Measurements from ENCODE around the gene OR5T1.

OR5T1 gene

DNA sequence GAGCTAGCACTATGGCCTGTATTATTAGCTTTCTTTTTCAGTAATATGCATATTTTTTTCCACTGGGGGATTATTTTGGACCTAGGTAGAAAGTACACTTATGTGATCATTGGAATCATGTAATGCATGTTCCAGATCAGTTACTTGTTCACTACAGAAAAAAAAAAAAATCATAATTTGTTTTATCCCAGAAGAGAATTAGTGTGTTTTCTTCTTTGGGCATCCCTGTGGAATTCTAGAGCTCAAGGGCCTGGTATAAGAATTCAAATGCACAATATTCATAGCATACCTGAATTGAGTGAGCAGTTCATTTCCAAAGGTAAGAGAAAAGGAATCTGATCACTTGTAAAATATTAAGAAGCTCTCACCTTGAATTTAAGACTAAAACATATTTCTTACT, at the start of gene OR5T1:
OR5T1 (plus strand) TSS at position 301 of the 400 bp plus-strand sequence. CDS start 1,485 bp downstream, outside the sequence.
- DNase-seq (ENCODE audit: low spot score), result no peak

GRCh38 chr11:56234155-56234554, 39.8 kb upstream of the OR5T1 start, which contains the start of gene OR5T2:
Gene OR5T2 (minus strand): TSS chr11:56234255. CDS start chr11:56233062, 1,193 bp downstream.
- no peak for DNase-seq (ENCODE audit: low spot score)

DNA sequence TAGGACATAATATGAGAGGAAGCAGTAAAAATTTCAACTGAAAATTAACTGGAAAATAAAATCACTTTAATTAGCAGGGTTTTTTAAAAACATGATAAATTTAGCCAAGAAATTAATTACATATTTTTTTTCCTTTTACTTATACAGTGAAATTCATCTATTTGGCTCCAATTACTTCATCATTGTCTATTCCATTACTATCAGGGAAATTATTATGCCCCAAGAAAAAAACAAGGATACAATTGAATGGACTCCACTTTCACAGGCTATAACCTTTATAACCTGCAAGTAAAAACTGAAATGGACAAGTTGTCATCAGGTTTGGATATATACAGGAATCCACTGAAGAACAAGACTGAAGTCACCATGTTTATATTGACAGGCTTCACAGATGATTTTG, 22.0 kb upstream of the OR5T1 start, which contains the start of gene OR5T3:
OR5T3 (plus strand) TSS at position 301 of the 400 bp plus-strand sequence; CDS start at position 301, 0 bp downstream.
- no peak for DNase-seq (ENCODE audit: low spot score)

DNA sequence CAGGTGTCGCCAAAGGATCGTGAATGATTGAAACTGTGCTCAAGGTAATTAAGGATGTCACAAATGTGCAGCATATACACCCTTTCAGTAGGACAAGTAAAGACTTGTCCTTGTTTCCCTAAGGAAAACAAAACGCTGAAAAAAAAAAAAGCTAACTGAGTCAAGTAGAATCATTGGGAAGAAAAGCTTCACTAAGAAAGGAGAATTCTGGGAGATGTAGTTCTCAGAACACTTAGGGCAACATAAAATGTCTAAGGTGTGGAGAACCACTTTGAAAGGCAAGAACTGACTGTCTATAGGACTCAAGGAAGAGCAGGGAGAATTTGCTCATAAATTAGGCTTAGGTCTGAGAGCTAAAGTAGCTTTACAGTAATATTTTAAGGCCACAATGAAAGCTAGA, 2.9 kb upstream of the OR5T1 start:
- no peak for DNase-seq (ENCODE audit: low spot score)

DNA sequence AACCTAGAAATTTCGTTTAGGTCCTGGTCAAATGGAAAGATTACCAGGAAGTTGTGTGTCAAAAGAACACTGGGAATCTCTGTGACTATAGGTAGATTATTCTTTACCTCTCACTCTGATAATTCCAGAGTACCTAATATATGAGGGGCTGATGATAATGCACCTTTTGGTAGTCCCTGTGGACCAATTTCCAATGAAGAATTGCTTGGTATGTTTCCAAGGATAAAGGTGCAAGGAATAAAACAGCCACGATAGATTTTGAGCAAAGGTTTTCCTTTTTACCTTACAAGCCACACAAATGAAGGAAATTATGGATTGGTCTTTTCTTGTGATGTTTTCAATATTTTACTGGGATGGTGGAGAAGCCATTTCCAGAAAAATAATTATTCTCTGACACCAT, 18.2 kb downstream of the OR5T1 start, which contains the start of gene OR8H1:
OR8H1 (minus strand) TSS at position 101 of the 400 bp plus-strand sequence. CDS start 1,192 bp downstream, outside the sequence.
- DNase-seq (ENCODE audit: low spot score), result no peak

GRCh38 chr11:56296898-56297297, 22.9 kb downstream of the OR5T1 start:
- no peak for DNase-seq (ENCODE audit: low spot score)

DNA sequence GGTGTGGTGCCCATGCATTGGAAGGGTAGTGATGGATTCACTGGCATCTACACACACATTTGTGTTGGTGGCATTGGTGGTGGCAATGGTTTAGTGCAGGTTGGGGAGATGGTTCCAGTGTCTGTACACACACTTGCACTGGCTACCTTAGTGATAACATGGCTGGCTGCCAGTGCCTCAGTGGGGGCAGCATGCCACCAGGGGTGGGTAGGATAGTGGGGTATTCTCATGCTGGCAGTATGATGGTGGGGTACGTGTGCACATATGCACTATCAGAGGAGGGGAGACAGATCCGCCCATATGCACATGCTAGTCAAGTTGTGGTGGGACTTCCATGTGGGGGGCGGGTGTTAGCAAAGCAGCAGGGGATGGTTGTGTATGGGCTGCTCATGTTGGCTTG, 33.9 kb downstream of the OR5T1 start:
- DNase-seq (ENCODE audit: low spot score), result no peak

GRCh38 chr11:56314844-56315243, 40.9 kb downstream of the OR5T1 start, which contains the start of gene OR8K3:
Gene OR8K3 (plus strand): TSS chr11:56315144. CDS start chr11:56318307, 3,163 bp downstream.
- no peak for DNase-seq (ENCODE audit: low spot score)
